ENCODE data around the gene COL7A1. TPM values are rescaled to one million over a fixed set of nuclear protein-coding genes. Genes with fewer than 3 reads are reported as not detected.

COL7A1 gene
- total and polyA plus RNA-seq, 2 of the 13 experiments (the other 11 are each of a cell fraction or from before 2014, with no cell fraction given): 2.7 to 11.7 TPM

- TF ChIP-seq ZBTB44 (CRISPR knock-in tag; IDR thresholded peaks at IDR 0.05): no peak
- no peak for TF ChIP-seq SIN3A (IDR thresholded peaks at IDR 0.05; ENCODE audit: borderline replicate concordance, low read depth, low read length)
- TF ChIP-seq ARID2 (CRISPR knock-in tag; IDR thresholded peaks at IDR 0.05; ENCODE audit: borderline replicate concordance): peak; percentile 85
- peak; percentile 78 for TF ChIP-seq KDM5A (IDR thresholded peaks at IDR 0.05; ENCODE audit: borderline replicate concordance, low read length)
- TF ChIP-seq BRD4 (CRISPR knock-in tag; IDR thresholded peaks at IDR 0.05): peak; percentile 98
- TF ChIP-seq ZNF792 (CRISPR knock-in tag; IDR thresholded peaks at IDR 0.05): peak; percentile 85; the same call in 1 of the 2 replicates
- TF ChIP-seq KAT2B (IDR thresholded peaks at IDR 0.05; ENCODE audit: borderline replicate concordance, low read depth, low read length): no peak
- peak; percentile 93 for TF ChIP-seq ARID4A (CRISPR knock-in tag; IDR thresholded peaks at IDR 0.05; ENCODE audit: borderline replicate concordance)
- no peak for TF ChIP-seq ZKSCAN1 (IDR thresholded peaks at IDR 0.05; ENCODE audit: low read length)
- no peak for TF ChIP-seq SRSF9 (IDR thresholded peaks at IDR 0.05; ENCODE audit: borderline replicate concordance, insufficient read depth, low read depth, low read length, poor library complexity, severe bottlenecking)
- TF ChIP-seq KDM6A (CRISPR knock-in tag; IDR thresholded peaks at IDR 0.05; ENCODE audit: low read depth): no peak
- no peak for TF ChIP-seq DMTF1 (CRISPR knock-in tag; IDR thresholded peaks at IDR 0.05)
- 0 out of 2 replicates have a peak, but pooled peaks have one; percentile 55 for TF ChIP-seq ZNF746 (CRISPR knock-in tag; IDR thresholded peaks at IDR 0.05)
- no peak for TF ChIP-seq HHEX (CRISPR knock-in tag; IDR thresholded peaks at IDR 0.05)
- peak; percentile 92 for TF ChIP-seq HNF1B (CRISPR knock-in tag; IDR thresholded peaks at IDR 0.05)
- peak; percentile 49; the same call in 1 of the 2 replicates for TF ChIP-seq ZNF292 (CRISPR knock-in tag; IDR thresholded peaks at IDR 0.05; ENCODE audit: borderline replicate concordance, low read depth)
- TF ChIP-seq NR3C1 (CRISPR knock-in tag; IDR thresholded peaks at IDR 0.05): no peak
- no peak for TF ChIP-seq PAWR (CRISPR knock-in tag; IDR thresholded peaks at IDR 0.05; ENCODE audit: borderline replicate concordance)
- TF ChIP-seq THAP11 (CRISPR knock-in tag; IDR thresholded peaks at IDR 0.05): peak; percentile 79
- TF ChIP-seq MIER2 (CRISPR knock-in tag; IDR thresholded peaks at IDR 0.05): no peak
Observed at GRCh38 chr3:48609088-48610005, 14.2 kb upstream of the COL7A1 start, which contains the start of gene UQCRC1 (continued).

All from HepG2 (cell line).